ENCODE data around the gene PASK.

GRCh38 chr2:241068136-241068941 lies 80.9 kb downstream of the PASK start:
- TF ChIP-seq CTCF (conservative IDR thresholded peaks at IDR 0.05 in 1 of 2, IDR thresholded peaks at IDR 0.05 in 1 of 2; ENCODE audit: low read depth in 1 of 2, low read length in 2 of 2) (no peak), EZH2 (IDR thresholded peaks at IDR 0.05; ENCODE audit: low read length, missing control alignments) (no peak)
